ENCODE measurements around the gene CPNE2.

CPNE2 gene

DNA sequence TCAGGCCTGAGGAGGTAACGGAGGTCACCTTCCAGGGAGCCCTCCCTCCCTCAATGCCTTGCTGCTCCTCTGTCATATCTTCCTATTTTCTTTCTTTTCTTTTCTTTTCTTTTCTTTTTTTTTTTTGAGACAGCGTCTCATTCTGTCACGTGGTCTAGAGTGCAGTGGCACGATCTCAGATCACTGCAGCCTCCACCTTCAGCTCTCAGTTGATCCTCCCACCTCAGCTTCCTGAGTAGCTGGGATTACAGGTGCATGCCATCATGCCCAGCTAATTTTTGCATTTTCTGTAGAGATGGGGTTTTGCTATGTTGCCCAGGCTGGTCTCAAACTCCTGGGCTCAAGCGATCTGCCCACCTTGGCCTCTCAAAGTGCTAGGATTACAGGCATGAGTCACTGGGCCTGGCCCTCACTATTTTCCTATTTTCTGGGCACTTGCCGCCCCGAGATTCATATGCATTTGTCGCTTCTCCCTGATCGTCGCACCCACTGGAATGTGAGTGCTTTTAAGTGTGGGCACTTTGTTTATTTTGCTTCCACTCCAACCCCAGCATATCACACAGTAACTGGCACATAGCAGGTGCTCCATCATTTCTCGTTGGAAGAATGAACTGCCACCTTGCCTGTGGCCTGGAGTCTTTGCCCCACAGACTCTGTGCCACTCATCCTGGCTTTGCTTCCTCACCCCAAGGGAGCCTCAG is 31.7 kb downstream of the CPNE2 start:
- DNase-seq (ENCODE audit: low spot score), result no peak

DNA sequence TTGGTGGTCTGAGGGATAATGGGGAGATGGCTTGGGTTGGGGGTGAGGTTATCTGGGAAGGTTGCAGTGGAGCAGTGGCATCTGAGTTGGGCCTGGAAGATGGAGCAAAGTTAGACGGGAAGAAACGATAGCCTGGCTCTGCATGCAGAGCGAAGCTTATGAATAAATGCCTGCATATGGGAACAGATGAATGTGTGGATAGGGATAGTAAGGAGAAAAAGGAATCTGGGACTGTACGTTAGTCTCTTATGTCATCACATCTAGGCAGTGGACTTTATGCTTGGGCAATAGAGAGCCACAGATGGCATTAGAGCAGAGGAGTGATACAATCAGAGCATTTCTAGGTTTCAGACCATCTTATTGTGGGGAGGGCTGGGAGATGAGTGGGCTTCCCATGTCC is 33.0 kb downstream of the CPNE2 start:
- DNase-seq (ENCODE audit: low spot score), result no peak

- DNase-seq (ENCODE audit: low spot score), result no peak
Measured at GRCh38 chr16:57125969-57126368, 33.6 kb downstream of the CPNE2 start.

DNA sequence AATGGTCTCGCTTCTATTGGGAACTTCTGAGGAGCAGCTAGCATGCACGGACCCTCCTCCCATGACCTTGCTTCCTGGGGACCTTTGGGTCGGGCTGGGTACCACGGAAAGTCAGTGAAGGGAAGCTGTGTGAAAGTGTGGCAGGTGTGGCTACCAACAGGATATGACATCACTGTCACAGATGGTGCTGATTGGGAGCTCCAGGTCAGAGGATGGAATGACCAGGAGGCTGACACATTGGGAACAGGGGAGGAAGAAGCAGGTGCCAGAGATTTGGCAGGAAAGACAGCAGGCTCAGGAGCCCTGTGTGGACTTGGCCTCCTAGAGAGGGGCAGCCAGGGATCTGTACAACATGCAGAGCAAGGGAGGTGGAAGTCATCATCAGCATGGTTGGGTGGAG is 34.0 kb downstream of the CPNE2 start:
- no peak for DNase-seq (ENCODE audit: low spot score)

- DNase-seq (ENCODE audit: low spot score), result no peak
Measured at GRCh38 chr16:57127037-57127763, 34.8 kb downstream of the CPNE2 start.

GRCh38 chr16:57127836-57128235 is 35.5 kb downstream of the CPNE2 start:
- no peak for DNase-seq (ENCODE audit: low spot score)

DNA sequence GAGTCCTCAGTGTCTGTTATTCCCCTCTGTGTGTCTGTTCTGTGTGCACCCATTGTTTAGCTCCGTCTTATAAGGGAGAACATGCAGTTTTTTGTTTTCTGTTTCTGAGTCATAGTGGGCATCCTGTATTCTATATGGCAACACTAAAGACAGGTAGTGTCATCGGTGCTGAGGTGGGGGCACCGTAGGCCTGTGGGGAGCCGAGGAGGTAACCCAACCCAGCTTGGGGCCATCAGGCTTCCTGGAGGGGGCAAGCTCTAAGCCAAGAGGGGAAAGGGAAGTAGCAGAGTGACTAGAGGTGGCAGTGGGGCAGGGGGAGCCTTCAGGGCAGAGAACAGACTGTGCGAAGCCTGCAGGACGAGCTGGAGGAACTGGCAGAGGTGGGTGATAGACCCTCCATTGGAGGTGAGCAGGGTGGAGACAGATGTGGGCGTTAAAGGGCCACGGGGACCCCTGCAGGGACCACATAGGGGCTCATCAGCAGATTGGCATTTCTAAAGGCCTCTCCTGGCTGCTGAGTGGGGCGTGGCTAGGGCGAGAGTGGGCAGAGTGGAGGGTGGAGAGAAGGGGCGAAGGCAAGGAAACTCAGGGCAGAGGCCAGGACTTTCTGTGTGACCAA is 36.5 kb downstream of the CPNE2 start:
- DNase-seq (ENCODE audit: low spot score), result no peak

- DNase-seq (ENCODE audit: low spot score), result no peak
Measured at GRCh38 chr16:57130950-57131321, 38.6 kb downstream of the CPNE2 start.

DNA sequence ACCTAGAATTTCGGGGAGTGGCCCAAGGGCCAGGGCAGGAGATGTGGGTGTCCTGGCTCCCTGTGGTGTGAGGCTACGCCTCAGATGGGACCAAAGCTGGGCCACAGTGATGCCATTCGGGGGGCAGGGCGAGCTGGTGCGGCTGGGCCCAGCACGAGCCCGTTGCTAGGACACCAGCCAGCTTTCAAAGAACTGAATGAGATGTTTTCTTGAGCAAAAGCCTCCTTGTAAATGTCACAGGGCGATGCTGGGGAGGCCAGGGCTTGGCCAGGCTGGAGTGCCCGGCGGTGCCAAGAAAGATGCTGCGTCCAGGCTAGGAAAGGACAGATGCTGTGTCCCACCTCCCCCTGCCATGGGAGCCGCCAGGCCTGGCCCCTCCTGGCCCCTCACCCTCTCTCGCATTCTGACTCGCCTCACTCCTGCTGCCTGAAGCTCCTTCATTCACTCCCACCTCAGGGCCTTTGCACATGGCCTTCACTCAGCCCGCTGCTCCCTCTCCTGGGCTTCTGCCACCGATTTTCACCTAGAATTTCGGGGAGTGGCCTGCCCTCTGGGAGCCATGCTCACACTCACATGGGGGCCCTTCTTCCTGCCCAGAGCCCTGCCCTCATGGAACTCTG is 39.1 kb downstream of the CPNE2 start:
- DNase-seq (ENCODE audit: low spot score), result no peak

- no peak for DNase-seq (ENCODE audit: low spot score)
Measured at GRCh38 chr16:57132470-57132869, 40.1 kb downstream of the CPNE2 start.

- no peak for DNase-seq (ENCODE audit: low spot score)
Measured at GRCh38 chr16:57133031-57133430, 40.6 kb downstream of the CPNE2 start.

GRCh38 chr16:57133886-57134285 is 41.5 kb downstream of the CPNE2 start:
- no peak for DNase-seq (ENCODE audit: low spot score)

DNA sequence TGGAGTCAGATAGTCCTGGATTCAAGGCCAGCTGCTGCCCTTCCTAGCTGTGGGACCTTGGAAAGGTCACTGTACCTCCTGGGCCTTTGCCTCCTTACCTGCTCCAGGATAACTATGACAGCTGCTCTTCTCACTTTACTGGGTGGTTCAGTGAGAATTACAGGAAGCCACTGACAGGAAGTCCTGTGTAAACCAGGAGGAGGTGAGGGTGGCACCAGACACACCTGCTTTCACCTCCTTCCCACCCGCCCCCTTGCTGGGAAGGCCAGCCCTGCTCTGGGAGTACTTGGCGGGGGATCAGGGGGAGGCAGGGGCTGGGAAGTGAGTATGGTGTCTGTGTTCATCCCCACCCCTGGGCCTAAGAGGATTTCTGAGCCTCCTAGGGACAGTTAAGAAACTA is 42.6 kb downstream of the CPNE2 start:
- no peak for DNase-seq (ENCODE audit: low spot score)

GRCh38 chr16:57137043-57137442 is 44.7 kb downstream of the CPNE2 start:
- DNase-seq (ENCODE audit: low spot score), result no peak

- no peak for DNase-seq (ENCODE audit: low spot score)
Measured at GRCh38 chr16:57137566-57138273, 45.3 kb downstream of the CPNE2 start.

GRCh38 chr16:57138281-57138935 is 46.0 kb downstream of the CPNE2 start:
- no peak for DNase-seq (ENCODE audit: low spot score)

GRCh38 chr16:57140931-57141668 is 48.7 kb downstream of the CPNE2 start:
- DNase-seq (ENCODE audit: low spot score), result no peak

DNA sequence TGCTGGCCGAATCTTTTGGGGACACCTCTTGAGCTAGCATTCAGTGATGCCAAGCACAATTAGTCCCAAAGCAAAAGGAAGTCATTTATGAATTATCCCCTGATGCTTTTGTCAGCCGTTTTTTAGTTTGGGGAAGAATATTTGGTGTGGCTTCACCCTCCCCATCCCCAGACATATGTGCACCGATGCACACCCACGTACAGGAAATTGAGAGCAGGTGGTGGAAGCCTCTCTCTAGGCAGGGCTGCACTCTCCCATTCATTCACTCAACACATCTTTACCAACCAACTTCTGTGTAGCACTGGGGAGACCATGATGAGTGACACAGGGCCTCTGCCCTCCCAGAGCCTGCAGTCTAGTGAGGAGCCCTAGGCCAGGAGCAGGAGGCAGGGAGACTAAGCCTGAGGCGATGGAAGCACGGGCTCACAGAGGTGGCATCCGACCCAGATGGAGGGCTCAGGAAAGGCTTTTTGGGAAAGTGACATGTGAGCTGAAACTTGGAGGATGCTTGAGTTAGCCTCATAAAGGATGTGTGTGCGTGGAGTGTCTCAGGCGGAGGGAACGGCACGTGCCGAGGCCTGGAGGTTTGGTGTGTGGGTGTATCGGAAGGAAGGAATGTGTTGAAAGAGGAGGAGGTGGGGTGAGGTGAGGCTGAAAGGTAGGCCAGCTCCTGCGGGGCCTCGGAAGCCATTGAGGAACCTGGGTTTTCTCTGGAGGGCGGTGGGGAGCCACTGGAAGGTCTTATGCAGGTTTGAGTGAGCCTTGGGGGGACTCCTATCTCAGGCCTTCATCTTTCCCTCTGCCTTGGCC is 49.6 kb downstream of the CPNE2 start:
- DNase-seq (ENCODE audit: low spot score), result no peak

- no peak for DNase-seq (ENCODE audit: low spot score)
Measured at GRCh38 chr16:57143149-57143921, 51.0 kb downstream of the CPNE2 start.
